HFFc6 (cell line): Measurements from ENCODE around the gene KCNJ14. TPM values are rescaled to one million over a fixed set of nuclear protein-coding genes. Genes with fewer than 3 reads are reported as not detected.

Experiments
- DNase-seq: peaks from one replicate; pipeline ENCODE4 v3.0.0-alpha.2; 2018
- H3K27ac Mint-ChIP-seq: 2 replicates; pipeline ENCODE4 v1.8.0; 2020; ENCODE audit warnings: mild to moderate bottlenecking, mixed read lengths
- H3K27me3 Mint-ChIP-seq: 2 replicates; pipeline ENCODE4 v1.8.0; 2021; ENCODE audit warnings: mild to moderate bottlenecking, moderate library complexity, mixed read lengths; ENCODE audit not compliant: insufficient read depth
- H3K36me3 Mint-ChIP-seq: 2 replicates; pipeline ENCODE4 v1.8.0; 2021; ENCODE audit warnings: low read depth, mixed read lengths
- H3K4me1 Mint-ChIP-seq: 2 replicates; pipeline ENCODE4 v1.8.0; 2020; ENCODE audit warnings: low read depth, mixed read lengths
- H3K4me3 Mint-ChIP-seq: 2 replicates; pipeline ENCODE4 v1.8.0; 2020; ENCODE audit warnings: mild to moderate bottlenecking, moderate library complexity, mixed read lengths
- H3K9me3 Mint-ChIP-seq: 2 replicates; pipeline ENCODE4 v1.8.0; 2020; ENCODE audit warnings: mild to moderate bottlenecking, mixed read lengths
- total RNA-seq, 6 experiments: library from RNA; stranded (reverse); fragmentation: NEBNext Ultra II Directional; extraction: Animal tissue kit (Norgen Biotek cat#: 25700); gene quantifications; 2 replicates in 1 of 6; 3 replicates in 5 of 6; pipeline ENCODE4 v1.2.3, GENCODE V29; 2021
- TF ChIP-seq, protein P1 (sequence below): fragments of 200-600 bp; sonication (generic); IDR thresholded peaks from 2 replicates; pipeline ENCODE4 v1.5.0; 2021; ENCODE audit warnings: antibody characterized with exemption, mild to moderate bottlenecking

The KCNJ14 gene
- total RNA-seq, 6 experiments from 2014 or later: 0.33 to 0.90 (median 0.51) TPM

DNA sequence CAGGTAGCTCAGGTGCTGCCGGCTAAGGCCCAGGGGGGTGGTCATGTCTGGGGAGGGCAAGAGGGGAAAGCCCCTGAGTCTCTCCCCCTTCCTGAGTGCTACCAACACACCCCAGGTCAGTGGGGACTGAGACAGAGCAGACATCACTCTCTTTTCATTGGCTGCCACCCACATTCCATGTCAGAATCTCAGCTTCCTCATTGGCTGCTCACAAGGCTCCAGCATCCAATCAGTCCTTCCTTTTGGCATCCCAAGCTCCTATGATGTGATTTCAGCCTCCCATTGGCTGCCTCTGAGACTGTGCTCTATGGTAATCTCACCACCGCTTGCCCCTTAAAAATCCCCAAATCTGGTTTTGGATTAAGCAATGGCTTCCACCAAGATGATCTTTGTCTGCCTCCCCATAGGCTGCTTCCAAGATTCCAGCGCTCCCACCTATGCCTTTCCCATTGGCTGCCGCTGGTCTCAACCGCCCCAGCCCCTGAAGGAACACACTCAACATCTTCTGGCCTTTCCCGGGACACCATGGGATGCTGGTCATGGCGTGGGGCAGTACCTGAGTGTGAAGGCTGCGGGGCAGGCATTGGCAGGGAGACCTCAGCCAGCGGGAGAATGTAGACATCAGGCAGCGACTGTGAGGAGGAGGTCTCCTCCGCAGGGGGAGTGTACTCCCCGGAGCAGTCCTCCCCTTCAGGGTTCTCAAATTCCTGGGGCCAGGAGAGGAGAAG is 54.3 kb downstream of the KCNJ14 start:
- Mint-ChIP-seq H3K27me3 (peaks cover 13% of the 10 kb centered on the region), H3K36me3 (no peaks in the 10 kb centered on the region), H3K9me3 (no peaks in the 10 kb centered on the region), H3K27ac (no peak overlapping the region), H3K4me1 (peaks cover 7% of the 10 kb centered on the region), H3K4me3 (no peak overlapping the region)
- TF ChIP-seq, protein P1, sequence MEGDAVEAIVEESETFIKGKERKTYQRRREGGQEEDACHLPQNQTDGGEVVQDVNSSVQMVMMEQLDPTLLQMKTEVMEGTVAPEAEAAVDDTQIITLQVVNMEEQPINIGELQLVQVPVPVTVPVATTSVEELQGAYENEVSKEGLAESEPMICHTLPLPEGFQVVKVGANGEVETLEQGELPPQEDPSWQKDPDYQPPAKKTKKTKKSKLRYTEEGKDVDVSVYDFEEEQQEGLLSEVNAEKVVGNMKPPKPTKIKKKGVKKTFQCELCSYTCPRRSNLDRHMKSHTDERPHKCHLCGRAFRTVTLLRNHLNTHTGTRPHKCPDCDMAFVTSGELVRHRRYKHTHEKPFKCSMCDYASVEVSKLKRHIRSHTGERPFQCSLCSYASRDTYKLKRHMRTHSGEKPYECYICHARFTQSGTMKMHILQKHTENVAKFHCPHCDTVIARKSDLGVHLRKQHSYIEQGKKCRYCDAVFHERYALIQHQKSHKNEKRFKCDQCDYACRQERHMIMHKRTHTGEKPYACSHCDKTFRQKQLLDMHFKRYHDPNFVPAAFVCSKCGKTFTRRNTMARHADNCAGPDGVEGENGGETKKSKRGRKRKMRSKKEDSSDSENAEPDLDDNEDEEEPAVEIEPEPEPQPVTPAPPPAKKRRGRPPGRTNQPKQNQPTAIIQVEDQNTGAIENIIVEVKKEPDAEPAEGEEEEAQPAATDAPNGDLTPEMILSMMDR: no peak
- DNase-seq: no peak

DNA sequence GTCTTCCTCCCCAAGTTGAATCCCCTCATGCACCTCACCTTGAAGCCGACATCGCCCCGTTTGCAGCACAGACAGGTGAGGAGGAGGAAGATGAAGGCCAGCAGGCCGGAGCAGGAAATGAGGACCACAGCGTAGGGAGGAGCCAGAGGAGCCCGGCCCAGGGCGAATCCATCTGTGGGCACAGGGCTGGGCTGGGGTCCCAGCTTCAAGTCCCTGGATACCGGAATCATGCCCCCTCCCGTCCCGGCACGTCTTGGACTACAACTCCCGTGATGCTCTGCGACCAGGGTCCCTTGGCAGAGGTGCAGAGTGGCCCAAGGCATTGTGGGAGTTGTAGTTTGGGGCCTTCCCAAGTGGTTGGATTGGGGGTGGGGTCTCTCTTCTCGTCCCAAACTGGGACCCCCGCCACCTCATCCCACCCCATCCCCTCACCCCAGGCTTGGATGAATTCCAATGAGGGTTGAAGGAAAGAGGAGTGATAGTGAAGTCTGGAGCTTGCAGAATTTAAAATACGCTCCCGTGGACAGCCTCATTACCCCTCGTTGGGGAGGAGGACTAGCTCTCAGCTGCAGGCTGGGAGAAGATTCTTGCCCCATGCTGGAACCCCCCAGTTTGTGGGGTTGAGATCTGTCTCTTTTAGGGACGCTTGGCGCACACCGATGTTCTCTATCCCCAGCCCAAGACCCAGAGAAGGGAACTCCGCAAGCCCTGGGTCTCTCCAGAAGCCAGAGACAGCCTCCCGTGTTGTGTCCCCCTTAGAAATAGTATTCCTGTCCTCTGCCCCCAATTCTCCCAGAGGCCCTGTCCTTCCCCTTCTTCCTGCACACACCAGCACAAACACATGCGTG is 55.3 kb downstream of the KCNJ14 start:
- DNase-seq: peak; percentile 19
- no peaks in the 10 kb centered on the region for H3K9me3 Mint-ChIP-seq
- TF ChIP-seq, protein P1: no peak
- no peaks in the 10 kb centered on the region for H3K36me3 Mint-ChIP-seq
- no peak overlapping the region for H3K27ac Mint-ChIP-seq
- H3K27me3 Mint-ChIP-seq: peaks cover 13% of the 10 kb centered on the region
- H3K4me3 Mint-ChIP-seq: peak overlapping the region; percentile 41
- H3K4me1 Mint-ChIP-seq: peaks cover 7% of the 10 kb centered on the region

DNA sequence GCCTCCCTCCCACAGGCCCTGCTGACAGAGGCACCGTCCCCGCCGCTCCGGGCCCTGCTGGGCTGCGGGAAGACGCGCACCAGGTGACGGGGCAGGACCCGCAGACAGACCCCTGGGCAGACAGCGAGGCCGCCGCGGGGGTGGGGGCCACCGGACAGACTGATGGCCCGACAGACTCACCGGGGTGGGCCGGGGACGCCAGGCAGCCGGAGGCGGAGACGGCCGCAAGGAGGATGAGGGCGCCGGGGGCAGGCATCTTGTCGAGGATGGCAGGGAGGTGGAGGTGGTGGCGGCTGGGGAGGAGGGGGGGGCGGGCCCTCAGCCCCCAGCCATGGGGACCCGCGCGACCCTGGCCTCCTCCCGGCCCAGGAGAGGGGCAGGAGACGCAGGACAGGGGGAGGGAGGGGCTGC is 56.0 kb downstream of the KCNJ14 start:
- Mint-ChIP-seq H3K4me3 (no peak overlapping the region), H3K27ac (no peak overlapping the region), H3K4me1 (peaks cover 7% of the 10 kb centered on the region), H3K27me3 (peaks cover 13% of the 10 kb centered on the region), H3K36me3 (no peaks in the 10 kb centered on the region), H3K9me3 (no peaks in the 10 kb centered on the region)
- TF ChIP-seq, protein P1: no peak
- no peak for DNase-seq

DNA sequence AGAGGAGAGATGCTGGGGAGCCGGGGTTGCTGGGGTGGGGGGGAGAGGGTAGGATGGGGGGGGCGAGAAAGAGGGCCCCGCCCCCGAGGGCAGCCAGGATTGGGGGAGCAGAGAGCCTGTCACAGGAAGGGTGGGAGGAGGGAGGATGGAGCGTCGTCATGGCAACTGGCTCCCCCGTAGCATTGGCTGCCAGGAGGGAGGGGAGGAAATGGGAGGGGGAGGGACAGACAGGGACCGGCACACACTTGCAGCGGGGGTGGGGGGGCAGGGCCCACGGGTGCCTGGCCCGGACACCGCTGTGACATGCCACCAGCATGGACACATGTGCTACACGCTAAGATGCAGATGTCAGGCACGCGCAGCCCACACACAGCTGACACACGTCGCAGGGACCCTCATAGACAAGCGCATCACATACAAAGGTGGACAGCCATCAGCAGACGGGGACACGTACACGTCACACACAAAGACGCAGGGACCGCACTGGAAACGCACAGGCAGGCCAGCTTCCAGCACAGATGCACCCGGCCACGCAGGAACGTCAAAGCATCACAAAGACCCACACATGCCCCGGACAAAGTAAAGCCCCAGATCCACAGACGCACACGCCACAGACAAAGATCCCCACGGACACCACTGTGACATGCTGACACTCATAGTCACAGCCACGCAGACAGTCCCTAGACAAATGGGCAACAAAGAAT is 56.6 kb downstream of the KCNJ14 start, which contains the start of gene LMTK3:
Gene LMTK3, minus strand, starts transcription at position 36 of the 704 bp plus-strand sequence. CDS start 259 bp downstream, outside the sequence.
- Mint-ChIP-seq H3K4me3 (peak within 1 kb of the TSS; percentile 41), H3K9me3 (no peaks in the 10 kb centered on the region), H3K36me3 (no peaks in the 10 kb centered on the region), H3K27ac (no peak within 1 kb of the TSS), H3K4me1 (peaks cover 7% of the 10 kb centered on the region), H3K27me3 (peaks cover 13% of the 10 kb centered on the region)
- TF ChIP-seq, protein P1: no peak
- DNase-seq: no peak

DNA sequence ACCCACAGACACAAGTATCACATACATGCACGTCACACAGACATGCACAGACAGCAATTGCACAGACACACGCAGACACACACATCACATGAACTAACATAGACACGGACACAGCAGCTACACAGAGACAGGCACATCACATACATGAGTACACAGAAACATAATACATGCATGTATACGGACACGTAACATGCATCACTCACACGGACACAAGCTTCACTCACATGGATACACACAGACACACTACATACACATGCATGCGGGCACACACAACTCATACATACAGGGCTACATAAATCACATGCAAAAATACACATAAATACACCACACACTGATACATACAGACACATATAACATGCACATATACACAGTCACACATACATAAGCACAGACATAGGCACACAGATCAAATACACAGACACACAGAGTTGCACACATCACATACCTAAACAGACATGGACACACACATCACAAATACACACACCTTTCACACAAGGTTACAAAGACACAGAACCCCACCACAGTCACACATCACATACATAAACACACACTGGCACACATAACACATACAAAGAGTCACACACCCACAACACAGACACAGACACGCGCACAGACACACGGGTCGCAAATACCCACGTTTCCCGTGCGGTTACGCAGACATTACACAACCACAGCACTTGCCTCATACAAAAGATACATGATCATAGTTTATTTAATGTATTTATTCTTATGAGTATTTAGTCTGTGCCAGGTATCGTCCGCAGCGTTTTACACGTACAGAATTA is 57.3 kb downstream of the KCNJ14 start:
- Mint-ChIP-seq H3K27me3 (peaks cover 11% of the 10 kb centered on the region), H3K9me3 (no peaks in the 10 kb centered on the region), H3K4me3 (no peak overlapping the region), H3K36me3 (no peaks in the 10 kb centered on the region), H3K4me1 (peaks cover 7% of the 10 kb centered on the region), H3K27ac (no peak overlapping the region)
- TF ChIP-seq, protein P1: no peak
- no peak for DNase-seq
